ENCODE measurements around the gene PPP2R5C.

PPP2R5C gene

GRCh38 chr14:101887219-101887618 lies 125.7 kb downstream of the PPP2R5C start:
- no peak for DNase-seq (ENCODE audit: low spot score)

GRCh38 chr14:101888182-101888581 lies 126.7 kb downstream of the PPP2R5C start:
- DNase-seq (ENCODE audit: low spot score): no peak

- no peak for DNase-seq (ENCODE audit: low spot score)
Observed at GRCh38 chr14:101889366-101889765, 127.9 kb downstream of the PPP2R5C start.

GRCh38 chr14:101889898-101890297 lies 128.4 kb downstream of the PPP2R5C start:
- DNase-seq (ENCODE audit: low spot score): no peak

- no peak for DNase-seq (ENCODE audit: low spot score)
Observed at GRCh38 chr14:101891471-101891870, 130.0 kb downstream of the PPP2R5C start.

- no peak for DNase-seq (ENCODE audit: low spot score)
Observed at GRCh38 chr14:101893759-101894158, 132.2 kb downstream of the PPP2R5C start.

- DNase-seq (ENCODE audit: low spot score): no peak
Observed at GRCh38 chr14:101894365-101895081, 133.0 kb downstream of the PPP2R5C start.

GRCh38 chr14:101895256-101895655 lies 133.7 kb downstream of the PPP2R5C start:
- DNase-seq (ENCODE audit: low spot score): no peak

- DNase-seq (ENCODE audit: low spot score): no peak
Observed at GRCh38 chr14:101897326-101897725, 135.8 kb downstream of the PPP2R5C start.

- no peak for DNase-seq (ENCODE audit: low spot score)
Observed at GRCh38 chr14:101898416-101898815, 136.9 kb downstream of the PPP2R5C start.

- no peak for DNase-seq (ENCODE audit: low spot score)
Observed at GRCh38 chr14:101899263-101899662, 137.8 kb downstream of the PPP2R5C start.

GRCh38 chr14:101900253-101900652 lies 138.7 kb downstream of the PPP2R5C start:
- no peak for DNase-seq (ENCODE audit: low spot score)

- no peak for DNase-seq (ENCODE audit: low spot score)
Observed at GRCh38 chr14:101903111-101903561, 141.6 kb downstream of the PPP2R5C start.

- no peak for DNase-seq (ENCODE audit: low spot score)
Observed at GRCh38 chr14:101905614-101906013, 144.1 kb downstream of the PPP2R5C start.

GRCh38 chr14:101906645-101907044 lies 145.1 kb downstream of the PPP2R5C start:
- no peak for DNase-seq (ENCODE audit: low spot score)

- DNase-seq (ENCODE audit: low spot score): no peak
Observed at GRCh38 chr14:101907619-101908018, 146.1 kb downstream of the PPP2R5C start.

GRCh38 chr14:101908795-101909194 lies 147.3 kb downstream of the PPP2R5C start:
- DNase-seq (ENCODE audit: low spot score): no peak

- no peak for DNase-seq (ENCODE audit: low spot score)
Observed at GRCh38 chr14:101909371-101910096, 148.0 kb downstream of the PPP2R5C start.

- no peak for DNase-seq (ENCODE audit: low spot score)
Observed at GRCh38 chr14:101912841-101913240, 151.3 kb downstream of the PPP2R5C start.

- no peak for DNase-seq (ENCODE audit: low spot score)
Observed at GRCh38 chr14:101914083-101914482, 152.6 kb downstream of the PPP2R5C start.

GRCh38 chr14:101915871-101916815 lies 154.6 kb downstream of the PPP2R5C start:
- DNase-seq (ENCODE audit: low spot score): no peak

- no peak for DNase-seq (ENCODE audit: low spot score)
Observed at GRCh38 chr14:101916816-101917412, 155.4 kb downstream of the PPP2R5C start.
